Activated CD4-positive, alpha-beta T cell treated with anti-CD3 and anti-CD28 coated beads for 36 hours (primary cell): ENCODE measurements around the gene PSMB8. TPM values are rescaled to one million over a fixed set of nuclear protein-coding genes. Genes with fewer than 3 reads are reported as not detected.

Experiments used
- ATAC-seq: fragments of 200-7000 bp; cut with Tn5 transposase; one replicate; pipeline ENCODE4 v1.10.0; 2021; ENCODE audit warnings: mild to moderate bottlenecking, moderate library complexity
- CTCF ChIA-PET: fragments of 350-600 bp; sonication (Branson Sonifier 250); formaldehyde crosslinking; loops from one replicate; lab custom pipeline; 2021; ENCODE audit warnings: antibody characterized with exemption; lab: Charles Lee
- POLR2A ChIA-PET: fragments of 350-600 bp; sonication (Branson Sonifier 250); formaldehyde crosslinking; loops from one replicate; lab custom pipeline; 2021; ENCODE audit warnings: antibody characterized with exemption, inconsistent platforms; lab: Charles Lee
- DNase-seq: peaks from one replicate; pipeline ENCODE4 v3.0.0-alpha.2; 2020
- H3K27ac Mint-ChIP-seq: one replicate; pipeline ENCODE4 v1.8.0; 2021; ENCODE audit warnings: mixed read lengths
- H3K27me3 Mint-ChIP-seq: one replicate; pipeline ENCODE4 v1.8.0; 2021; ENCODE audit warnings: mixed read lengths
- H3K36me3 Mint-ChIP-seq: one replicate; pipeline ENCODE4 v1.8.0; 2021; ENCODE audit warnings: low read depth, mixed read lengths
- H3K4me1 Mint-ChIP-seq: one replicate; pipeline ENCODE4 v1.8.0; 2021; ENCODE audit warnings: mixed read lengths
- H3K4me3 Mint-ChIP-seq: one replicate; pipeline ENCODE4 v1.8.0; 2021; ENCODE audit warnings: mild to moderate bottlenecking, moderate library complexity, mixed read lengths
- H3K9me3 Mint-ChIP-seq: one replicate; pipeline ENCODE4 v1.8.0; 2021; ENCODE audit warnings: low read depth, mixed read lengths
- intact Hi-C, 2 experiments: fragments of 100-400 bp; cut with DNase I in 1 of 2; cut with micrococcal nuclease in 1 of 2; formaldehyde crosslinking; loops; one replicate each; pipeline versions ENCODE4 v1.14.2 to v1.15.1; 2022 to 2024; cut with DNase I, micrococcal nuclease
- total RNA-seq, 2 experiments: library from RNA; stranded (reverse); gene quantifications; one replicate each; pipeline ENCODE4 v1.2.3, GENCODE V29; 2021

Gene PSMB8
- total RNA-seq, 2 experiments from 2014 or later = 238 to 338 TPM

- H3K36me3 Mint-ChIP-seq = peaks cover 63% of the 10 kb centered on the region
These were observed 14.4 kb downstream of the PSMB8 start for GRCh38 chr6:32829495-32829894.

GRCh38 chr6:32827025-32827424 is 16.8 kb downstream of the PSMB8 start:
- H3K4me1 Mint-ChIP-seq = peaks cover 31% of the 10 kb centered on the region
- DNase-seq = no peak

More at GRCh38 chr6:32829495-32829894, 14.4 kb downstream of the PSMB8 start:
- no peak for DNase-seq
- CTCF ChIA-PET = interaction anchor here (2.1 to 4.7 kb wide), 2 partner anchors 39 to 155 kb away, joined by 7 to 42 read pairs; no protein-coding TSS in a partner anchor
- ATAC-seq = no peak
- Mint-ChIP-seq H3K4me1 (peaks cover 53% of the 10 kb centered on the region), H3K9me3 (peaks cover 2% of the 10 kb centered on the region), H3K27me3 (no peaks in the 10 kb centered on the region), H3K4me3 (no peak overlapping the region), H3K27ac (peak overlapping the region; percentile 57)
- intact Hi-C loops = no loop called here
- POLR2A ChIA-PET = no interaction called here

GRCh38 chr6:32825966-32826365 is 17.9 kb downstream of the PSMB8 start:
- intact Hi-C loops = no loop called here
- Mint-ChIP-seq H3K4me3 (no peak overlapping the region), H3K27ac (no peak overlapping the region), H3K4me1 (peaks cover 28% of the 10 kb centered on the region), H3K9me3 (no peaks in the 10 kb centered on the region), H3K36me3 (peaks cover 36% of the 10 kb centered on the region), H3K27me3 (no peaks in the 10 kb centered on the region)
- ChIA-PET POLR2A (no interaction called here), CTCF (interaction anchor here (0.6 to 4.7 kb wide), 6 partner anchors 13 to 186 kb away, joined by 3 to 42 read pairs (median 4); partner anchors contain the start of genes HLA-DMA and TAP2)
- DNase-seq (no peak), ATAC-seq (no peak)

More at GRCh38 chr6:32827025-32827424, 16.8 kb downstream of the PSMB8 start:
- ChIA-PET POLR2A (interaction anchor here (0.6 kb wide), 1 partner anchor 10 kb away, joined by 3 read pairs; no protein-coding TSS in a partner anchor), CTCF (interaction anchor here (0.6 to 4.7 kb wide), 9 partner anchors 12 to 742 kb away, joined by 3 to 42 read pairs (median 3); partner anchors contain the start of gene TAP2)
- ATAC-seq = no peak
- no peak overlapping the region for H3K4me3 Mint-ChIP-seq
- peaks cover 43% of the 10 kb centered on the region for H3K36me3 Mint-ChIP-seq
- no peaks in the 10 kb centered on the region for H3K27me3 Mint-ChIP-seq
- no peaks in the 10 kb centered on the region for H3K9me3 Mint-ChIP-seq
- H3K27ac Mint-ChIP-seq = peak overlapping the region; percentile 82
- intact Hi-C loops = no loop called here

- ATAC-seq = no peak
- DNase-seq = no peak
- H3K27ac Mint-ChIP-seq = no peak overlapping the region
- H3K36me3 Mint-ChIP-seq = no peaks in the 10 kb centered on the region
- H3K4me1 Mint-ChIP-seq = peaks cover 12% of the 10 kb centered on the region
- no peaks in the 10 kb centered on the region for H3K9me3 Mint-ChIP-seq
- intact Hi-C loops = no loop called here
- H3K27me3 Mint-ChIP-seq = no peaks in the 10 kb centered on the region
- H3K4me3 Mint-ChIP-seq = no peak overlapping the region
- ChIA-PET POLR2A (interaction anchor here (0.7 kb wide), 1 partner anchor 976 kb away, joined by 3 read pairs; no protein-coding TSS in a partner anchor), CTCF (interaction anchor here (1.6 to 2.5 kb wide), 2 partner anchors 19 to 49 kb away, joined by 6 to 24 read pairs; partner anchors contain the start of gene TAP2)
These were observed 24.1 kb downstream of the PSMB8 start for GRCh38 chr6:32819729-32820128.

- POLR2A ChIA-PET = no interaction called here
- DNase-seq = no peak
- Mint-ChIP-seq H3K27ac (no peak overlapping the region), H3K27me3 (no peaks in the 10 kb centered on the region), H3K36me3 (no peaks in the 10 kb centered on the region), H3K4me3 (no peak overlapping the region), H3K9me3 (no peaks in the 10 kb centered on the region), H3K4me1 (peaks cover 12% of the 10 kb centered on the region)
- CTCF ChIA-PET = interaction anchor here (1.6 kb wide), 1 partner anchor 20 kb away, joined by 6 read pairs; the partner anchor contains the start of gene TAP2
- ATAC-seq = no peak
- intact Hi-C loops = no loop called here
These were observed 25.0 kb downstream of the PSMB8 start for GRCh38 chr6:32818867-32819266.

GRCh38 chr6:32816746-32817204 is 27.1 kb downstream of the PSMB8 start, which contains the start of gene HLA-DOB:
Gene HLA-DOB, minus strand, starts transcription at chr6:32817002. Its CDS starts 51 bp downstream, at chr6:32816951.
- Mint-ChIP-seq H3K9me3 (no peaks in the 10 kb centered on the region), H3K27ac (no peak within 1 kb of the TSS), H3K36me3 (no peaks in the 10 kb centered on the region), H3K4me3 (no peak within 1 kb of the TSS), H3K27me3 (no peaks in the 10 kb centered on the region), H3K4me1 (peaks cover 12% of the 10 kb centered on the region)
- DNase-seq = no peak
- peak; percentile 82 for ATAC-seq
- intact Hi-C loops = no loop called here
- POLR2A ChIA-PET = no interaction called here
- CTCF ChIA-PET = interaction anchor here (1.0 kb wide), 2 partner anchors 29 to 51 kb away, joined by 4 read pairs; no protein-coding TSS in a partner anchor

GRCh38 chr6:32815996-32816395 is 27.9 kb downstream of the PSMB8 start:
- no peaks in the 10 kb centered on the region for H3K9me3 Mint-ChIP-seq
- ChIA-PET POLR2A (no interaction called here), CTCF (interaction anchor here (0.6 kb wide), 1 partner anchor 54 kb away, joined by 3 read pairs; no protein-coding TSS in a partner anchor)
- peaks cover 12% of the 10 kb centered on the region for H3K4me1 Mint-ChIP-seq
- no peaks in the 10 kb centered on the region for H3K27me3 Mint-ChIP-seq
- no peak overlapping the region for H3K4me3 Mint-ChIP-seq
- DNase-seq (no peak), ATAC-seq (no peak)
- intact Hi-C loops = no loop called here
- no peak overlapping the region for H3K27ac Mint-ChIP-seq
- no peaks in the 10 kb centered on the region for H3K36me3 Mint-ChIP-seq

- Mint-ChIP-seq H3K4me1 (peaks cover 12% of the 10 kb centered on the region), H3K9me3 (no peaks in the 10 kb centered on the region), H3K4me3 (no peak overlapping the region), H3K27ac (no peak overlapping the region), H3K36me3 (no peaks in the 10 kb centered on the region), H3K27me3 (no peaks in the 10 kb centered on the region)
- no peak for DNase-seq
- CTCF ChIA-PET = no interaction called here
- intact Hi-C loops = no loop called here
- no peak for ATAC-seq
- POLR2A ChIA-PET = no interaction called here
These were observed 28.7 kb downstream of the PSMB8 start for GRCh38 chr6:32815115-32815514.

GRCh38 chr6:32814145-32814544 is 29.7 kb downstream of the PSMB8 start:
- Mint-ChIP-seq H3K36me3 (no peaks in the 10 kb centered on the region), H3K9me3 (no peaks in the 10 kb centered on the region), H3K27me3 (no peaks in the 10 kb centered on the region), H3K4me1 (peaks cover 5% of the 10 kb centered on the region), H3K27ac (no peak overlapping the region), H3K4me3 (no peak overlapping the region)
- ATAC-seq (peak; percentile 42), DNase-seq (no peak)
- POLR2A ChIA-PET = no interaction called here
- CTCF ChIA-PET = no interaction called here
- intact Hi-C loops = no loop called here

GRCh38 chr6:32809171-32809570 is 34.7 kb downstream of the PSMB8 start:
- intact Hi-C loops = no loop called here
- H3K4me3 Mint-ChIP-seq = no peak overlapping the region
- POLR2A ChIA-PET = no interaction called here

GRCh38 chr6:32807020-32807580 is 36.7 kb downstream of the PSMB8 start:
- Mint-ChIP-seq H3K27ac (no peak overlapping the region), H3K27me3 (peaks cover 29% of the 10 kb centered on the region), H3K36me3 (no peaks in the 10 kb centered on the region), H3K4me3 (no peak overlapping the region), H3K4me1 (peaks cover 7% of the 10 kb centered on the region), H3K9me3 (no peaks in the 10 kb centered on the region)
- DNase-seq (no peak), ATAC-seq (no peak)
- intact Hi-C loops = no loop called here
- ChIA-PET POLR2A (no interaction called here), CTCF (interaction anchor here (1.2 kb wide), 1 partner anchor 393 kb away, joined by 3 read pairs; no protein-coding TSS in a partner anchor)

More at GRCh38 chr6:32809171-32809570, 34.7 kb downstream of the PSMB8 start:
- H3K27me3 Mint-ChIP-seq = peaks cover 15% of the 10 kb centered on the region
- no peak overlapping the region for H3K27ac Mint-ChIP-seq
- no peaks in the 10 kb centered on the region for H3K36me3 Mint-ChIP-seq
- ATAC-seq (no peak), DNase-seq (no peak)
- CTCF ChIA-PET = interaction anchor here (0.7 to 2.4 kb wide), 8 partner anchors 12 to 209 kb away, joined by 3 to 9 read pairs (median 3); partner anchors contain the start of gene TAP2
- H3K9me3 Mint-ChIP-seq = no peaks in the 10 kb centered on the region
- peaks cover 7% of the 10 kb centered on the region for H3K4me1 Mint-ChIP-seq
